ENCODE results near the gene GALNT9. TPM values are rescaled to one million over a fixed set of nuclear protein-coding genes. Genes with fewer than 3 reads are reported as not detected.

Gene GALNT9
- total RNA-seq, 1 donor from 2014 or later: not detected

- no peak for TF ChIP-seq CTCF (IDR thresholded peaks at IDR 0.05; ENCODE audit: insufficient read depth, low read length, severe bottlenecking)
- Histone ChIP-seq H3K4me3 (ENCODE audit: low read depth, low read length) (no peak overlapping the region), H3K27me3 (ENCODE audit: control insufficient read depth, insufficient read depth, low read length) (no peaks in the 10 kb centered on the region), H3K36me3 (ENCODE audit: control insufficient read depth, insufficient read depth, low read length) (no peaks in the 10 kb centered on the region)
- FAIRE-seq: no peak
- DNase-seq (ENCODE audit: low read depth): no peak
Measured at GRCh38 chr12:132345561-132346200, 16.3 kb upstream of the GALNT9 start.

GRCh38 chr12:132345126-132345525, 15.7 kb upstream of the GALNT9 start:
- DNase-seq (ENCODE audit: low read depth) (no peak), FAIRE-seq (no peak)
- Histone ChIP-seq H3K36me3 (ENCODE audit: control insufficient read depth, insufficient read depth, low read length) (no peaks in the 10 kb centered on the region), H3K4me3 (ENCODE audit: low read depth, low read length) (no peak overlapping the region), H3K27me3 (ENCODE audit: control insufficient read depth, insufficient read depth, low read length) (no peaks in the 10 kb centered on the region)
- TF ChIP-seq CTCF (IDR thresholded peaks at IDR 0.05; ENCODE audit: insufficient read depth, low read length, severe bottlenecking): no peak

GRCh38 chr12:132344601-132345000, 15.2 kb upstream of the GALNT9 start:
- no peak for FAIRE-seq
- H3K36me3 ChIP-seq (ENCODE audit: control insufficient read depth, insufficient read depth, low read length): no peaks in the 10 kb centered on the region
- no peaks in the 10 kb centered on the region for H3K27me3 ChIP-seq (ENCODE audit: control insufficient read depth, insufficient read depth, low read length)
- no peak for DNase-seq (ENCODE audit: low read depth)
- TF ChIP-seq CTCF (IDR thresholded peaks at IDR 0.05; ENCODE audit: insufficient read depth, low read length, severe bottlenecking): no peak
- no peak overlapping the region for H3K4me3 ChIP-seq (ENCODE audit: low read depth, low read length)

GRCh38 chr12:132344181-132344580, 14.8 kb upstream of the GALNT9 start:
- H3K4me3 ChIP-seq (ENCODE audit: low read depth, low read length): no peak overlapping the region
- no peak for TF ChIP-seq CTCF (IDR thresholded peaks at IDR 0.05; ENCODE audit: insufficient read depth, low read length, severe bottlenecking)
- DNase-seq (ENCODE audit: low read depth): no peak
- no peak for FAIRE-seq
- no peaks in the 10 kb centered on the region for H3K36me3 ChIP-seq (ENCODE audit: control insufficient read depth, insufficient read depth, low read length)
- H3K27me3 ChIP-seq (ENCODE audit: control insufficient read depth, insufficient read depth, low read length): no peaks in the 10 kb centered on the region

- no peak for TF ChIP-seq CTCF (IDR thresholded peaks at IDR 0.05; ENCODE audit: insufficient read depth, low read length, severe bottlenecking)
- no peaks in the 10 kb centered on the region for H3K27me3 ChIP-seq (ENCODE audit: control insufficient read depth, insufficient read depth, low read length)
- DNase-seq (ENCODE audit: low read depth) (no peak), FAIRE-seq (peak; percentile 95)
- no peaks in the 10 kb centered on the region for H3K36me3 ChIP-seq (ENCODE audit: control insufficient read depth, insufficient read depth, low read length)
- no peak overlapping the region for H3K4me3 ChIP-seq (ENCODE audit: low read depth, low read length)
Measured at GRCh38 chr12:132343294-132344004, 14.1 kb upstream of the GALNT9 start.
